HepG2 (cell line): ENCODE measurements around the gene SPI1. TPM values are rescaled to one million over a fixed set of nuclear protein-coding genes. Genes with fewer than 3 reads are reported as not detected.

Source experiments
- ATAC-seq: fragments of 200-7000 bp; cut with Tn5 transposase; 3 replicates; pipeline ENCODE4 v1.9.1; 2020; ENCODE audit warnings: mild to moderate bottlenecking, moderate library complexity
- BruUV-seq: library from RNA; stranded (reverse); fragments of 400-500 nt; replicated peaks from 2 replicates; lab custom pipeline; 2021; lab: Mats Ljungman, UMichigan
- CTCF ChIA-PET: fragments of 300-600 bp; formaldehyde crosslinking; extraction: SDS; loops from one replicate; lab custom pipeline; 2021; ENCODE audit warnings: low total read pairs, inconsistent platforms, low intra/inter-chr PET ratio; lab: Yijun Ruan, JAX
- POLR2A ChIA-PET: fragments of 350-600 bp; sonication (Branson Sonifier 250); formaldehyde crosslinking; loops from one replicate; lab custom pipeline; 2020; ENCODE audit warnings: antibody characterized with exemption, inconsistent platforms; lab: Yijun Ruan, JAX
- DNase-seq: peaks from one replicate; pipeline ENCODE4 v3.0.0-alpha.2; 2015; ENCODE audit warnings: low spot score
- FAIRE-seq: peaks from 3 replicates; lab custom pipeline; 2011; peaks lifted over from hg19 to GRCh38; lab: Jason Lieb, UNC
- H2AFZ ChIP-seq: one replicate; pipeline ENCODE4 v1.6.1; 2011; ENCODE audit warnings: low read length, inconsistent platforms
- H3K27ac ChIP-seq: fragments of 300-600 bp; 3 replicates; pipeline ENCODE4 v1.8.0; 2011; ENCODE audit warnings: mixed run types, mild to moderate bottlenecking, mixed read lengths, low read length, inconsistent platforms; ENCODE audit not compliant: insufficient read depth; ENCODE audit errors: extremely low read length
- H3K27me3 ChIP-seq, 2 experiments: fragments of 200-600 bp in 1 of 2; 2 replicates in 1 of 2; 3 replicates in 1 of 2; pipeline versions ENCODE4 v1.6.0 to v1.8.0; 2011; ENCODE audit warnings: low read length in 2 of 2, mild to moderate bottlenecking in 2 of 2, moderate library complexity in 2 of 2, inconsistent platforms in 1 of 2; ENCODE audit not compliant: insufficient read depth in 2 of 2, control insufficient read depth in 1 of 2
- H3K36me3 ChIP-seq, 2 experiments: fragments of 200-600 bp in 1 of 2; replicated peaks in 1 of 2; 2 replicates in 1 of 2; 3 replicates in 1 of 2; pipeline versions ENCODE4 v1.5.1 to v1.8.0; 2011; ENCODE audit warnings: low read length in 2 of 2, inconsistent platforms in 1 of 2; ENCODE audit not compliant: insufficient read depth in 2 of 2, control insufficient read depth in 1 of 2
- H3K4me1 ChIP-seq: 2 replicates; pipeline ENCODE4 v1.5.1; 2012; ENCODE audit warnings: low read length, inconsistent platforms; ENCODE audit not compliant: insufficient read depth
- H3K4me2 ChIP-seq: 2 replicates; pipeline ENCODE4 v1.6.0; 2011; ENCODE audit warnings: low read depth, low read length, inconsistent platforms
- H3K4me3 ChIP-seq, 3 experiments: fragments of 200-600 bp in 1 of 3; sonication (generic), shearing (Covaris generic) in 1 of 3; replicated peaks in 1 of 3; 2 replicates each; pipeline ENCODE4 v1.5.1; 2011 to 2016; ENCODE audit warnings: low read length in 3 of 3, inconsistent platforms in 2 of 3, low read depth in 2 of 3, mild to moderate bottlenecking in 2 of 3, control low read depth in 1 of 3, mixed read lengths in 1 of 3; ENCODE audit not compliant: insufficient read depth in 1 of 3
- H3K79me2 ChIP-seq: one replicate; pipeline ENCODE4 v1.6.1; 2011; ENCODE audit warnings: low read length, inconsistent platforms; ENCODE audit not compliant: insufficient read depth
- H3K9ac ChIP-seq: 2 replicates; pipeline ENCODE4 v1.6.0; 2011; ENCODE audit warnings: mild to moderate bottlenecking, low read depth, low read length, inconsistent platforms; ENCODE audit not compliant: insufficient read depth
- H3K9me3 ChIP-seq: 2 replicates; pipeline ENCODE4 v1.5.1; 2012; ENCODE audit warnings: mild to moderate bottlenecking, low read length
- H4K20me1 ChIP-seq: 2 replicates; pipeline ENCODE4 v1.6.0; 2011; ENCODE audit warnings: inconsistent platforms, mild to moderate bottlenecking, low read length, moderate library complexity; ENCODE audit not compliant: insufficient read depth
- CEBPB ChIP-seq: IDR thresholded peaks from 2 replicates; pipeline ENCODE4 v1.6.1; 2011; ENCODE audit warnings: low read depth, low read length, improper control_type of control experiment, borderline replicate concordance
- GATAD1 ChIP-seq: IDR thresholded peaks from 2 replicates; pipeline ENCODE4 v1.6.1; 2016; ENCODE audit warnings: missing genetic modification reagents, missing compliant biosample characterization
- GFI1 ChIP-seq: sonication (generic); formaldehyde crosslinking; IDR thresholded peaks from 2 replicates; pipeline ENCODE4 v1.5.0; 2020; ENCODE audit warnings: missing genetic modification reagents, mild to moderate bottlenecking, borderline replicate concordance
- GLI4 ChIP-seq: sonication (generic); formaldehyde crosslinking; IDR thresholded peaks from 2 replicates; pipeline ENCODE4 v1.5.1; 2020; ENCODE audit warnings: missing genetic modification reagents, mild to moderate bottlenecking, moderate library complexity, borderline replicate concordance
- GZF1 ChIP-seq: sonication (generic); formaldehyde crosslinking; IDR thresholded peaks from 2 replicates; pipeline ENCODE4 v1.5.1; 2020; ENCODE audit warnings: mild to moderate bottlenecking, missing genetic modification reagents
- KLF13 ChIP-seq: sonication (generic); formaldehyde crosslinking; IDR thresholded peaks from 2 replicates; pipeline ENCODE4 v1.4.0; 2020; ENCODE audit warnings: mild to moderate bottlenecking, missing genetic modification reagents
- KLF16 ChIP-seq, 2 experiments: sonication (generic) in 1 of 2; formaldehyde crosslinking in 1 of 2; IDR thresholded peaks; 2 replicates each; pipeline versions ENCODE4 v1.6.1 to v1.8.0; 2016 to 2023; ENCODE audit warnings: missing genetic modification reagents in 2 of 2, missing compliant biosample characterization in 1 of 2
- MAF1 ChIP-seq: sonication (generic); formaldehyde crosslinking; IDR thresholded peaks from 2 replicates; pipeline ENCODE4 v1.5.0; 2020; ENCODE audit warnings: missing genetic modification reagents, borderline replicate concordance
- NR2C2 ChIP-seq: sonication (generic); formaldehyde crosslinking; IDR thresholded peaks from 2 replicates; pipeline ENCODE4 v1.4.0; 2020; ENCODE audit warnings: missing genetic modification reagents, mild to moderate bottlenecking, moderate library complexity, borderline replicate concordance
- TAF1 ChIP-seq: sonication (generic); formaldehyde crosslinking; IDR thresholded peaks from 2 replicates; pipeline ENCODE4 v1.4.0; 2020; ENCODE audit warnings: missing genetic modification reagents
- ZMAT5 ChIP-seq: sonication (generic); formaldehyde crosslinking; IDR thresholded peaks from 2 replicates; pipeline ENCODE4 v1.5.0; 2020; ENCODE audit warnings: mild to moderate bottlenecking, low read depth, missing genetic modification reagents, borderline replicate concordance
- ZNF18 ChIP-seq: sonication (generic); formaldehyde crosslinking; IDR thresholded peaks from 2 replicates; pipeline ENCODE4 v1.8.0; 2022; ENCODE audit warnings: mild to moderate bottlenecking, missing genetic modification reagents; ENCODE audit not compliant: insufficient replicate concordance
- ZNF24 ChIP-seq: fragments of 450-650 bp; IDR thresholded peaks from 2 replicates; pipeline ENCODE4 v1.6.1; 2017; ENCODE audit warnings: antibody characterized with exemption, mild to moderate bottlenecking
- ZNF280B ChIP-seq: sonication (generic); formaldehyde crosslinking; IDR thresholded peaks from 2 replicates; pipeline ENCODE4 v1.5.0; 2020; ENCODE audit warnings: missing genetic modification reagents, mild to moderate bottlenecking, borderline replicate concordance
- ZNF446 ChIP-seq: sonication (generic); formaldehyde crosslinking; IDR thresholded peaks from 2 replicates; pipeline ENCODE4 v1.5.0; 2020; ENCODE audit warnings: mild to moderate bottlenecking, missing genetic modification reagents
- WGBS: methylation state at CpG from one replicate; pipeline ENCODE4 v1.1.6; 2017; ENCODE audit warnings: low lambda C conversion rate; 5-methylcytosine and 5-hydroxymethylcytosine counted together
- in situ Hi-C: cut with HindIII; loops from 2 replicates; pipeline ENCODE4 v1.10.0; 2017; ENCODE audit warnings: low pct_unique_long_range_greater_than_20kb; ENCODE audit not compliant: extremely low pct_ligation_motif_present
- intact Hi-C: fragments of 100-400 bp; cut with micrococcal nuclease; formaldehyde crosslinking; loops from one replicate; pipeline ENCODE4 v1.10.0; 2022; ENCODE audit not compliant: unreplicated experiment
- polyA plus RNA-seq, 8 experiments: library from polyadenylated mRNA; depleted of rRNA in 3 of 8; stranded (reverse) in 7 of 8; unstranded in 1 of 8; fragments of >200 nt; fragmentation: Illumina TruSeq in 4 of 8; extraction: Trizol in 4 of 8; gene quantifications; 2 replicates each; pipeline versions ENCODE4 v1.2.1 to v1.2.3, GENCODE V29; 2011 to 2016; ENCODE audit warnings: low read depth in 4 of 8, missing spikeins in 1 of 8, mixed read lengths in 1 of 8; ENCODE audit not compliant: insufficient read depth in 1 of 8
- total RNA-seq, 5 experiments: library from RNA; depleted of rRNA; stranded (reverse); fragments of >200 nt; fragmentation: Illumina TruSeq; extraction: Trizol; gene quantifications; 2 replicates each; pipeline ENCODE4 v1.2.3, GENCODE V29; 2016; ENCODE audit warnings: low read depth in 1 of 5
- TF ChIP-seq, protein P1 (sequence below): sonication (generic); formaldehyde crosslinking; IDR thresholded peaks from 2 replicates; pipeline ENCODE4 v1.5.1; 2020; ENCODE audit warnings: missing genetic modification reagents, mild to moderate bottlenecking, borderline replicate concordance

SPI1 gene
- total and polyA plus RNA-seq, 2 of the 13 experiments (the other 11 are each of a cell fraction or from before 2014, with no cell fraction given): not detected

DNA sequence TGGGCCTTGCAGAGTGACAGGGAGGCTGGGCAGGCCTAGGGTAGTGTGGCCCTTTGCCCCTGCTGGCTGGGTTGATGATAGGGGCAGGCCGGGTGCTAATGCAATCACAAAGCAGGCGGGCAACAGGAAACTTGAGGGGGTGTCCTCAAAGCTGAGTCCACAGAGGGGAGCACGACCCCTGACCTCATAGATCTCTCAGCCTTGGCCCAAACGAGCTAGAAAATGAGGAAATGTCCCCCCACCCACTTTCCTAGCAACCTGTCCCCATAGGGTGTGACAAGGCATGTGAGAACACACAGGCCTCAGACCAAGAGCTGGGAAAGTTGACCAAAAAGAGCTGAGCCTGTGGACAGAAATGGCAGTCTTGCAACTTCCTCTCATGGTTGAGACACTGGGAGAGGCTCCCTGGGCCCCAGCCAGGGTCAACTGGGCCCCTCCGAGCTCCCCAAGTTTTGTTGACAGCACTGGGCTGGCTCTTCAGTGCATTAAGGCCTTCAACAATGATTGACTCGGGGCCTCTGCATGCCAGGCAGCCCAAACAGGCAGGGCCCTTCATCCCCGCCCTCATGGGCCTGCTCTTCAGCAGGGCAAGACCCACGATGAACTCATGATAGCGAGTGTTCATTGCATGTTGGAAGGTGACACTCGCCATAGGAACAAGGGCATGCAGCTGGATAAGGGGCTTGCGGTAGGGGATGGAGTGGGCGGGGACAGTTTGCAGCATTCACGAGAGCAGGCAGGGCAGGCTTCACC is 9.8 kb upstream of the SPI1 start (continued):
- TF ChIP-seq, protein P1, sequence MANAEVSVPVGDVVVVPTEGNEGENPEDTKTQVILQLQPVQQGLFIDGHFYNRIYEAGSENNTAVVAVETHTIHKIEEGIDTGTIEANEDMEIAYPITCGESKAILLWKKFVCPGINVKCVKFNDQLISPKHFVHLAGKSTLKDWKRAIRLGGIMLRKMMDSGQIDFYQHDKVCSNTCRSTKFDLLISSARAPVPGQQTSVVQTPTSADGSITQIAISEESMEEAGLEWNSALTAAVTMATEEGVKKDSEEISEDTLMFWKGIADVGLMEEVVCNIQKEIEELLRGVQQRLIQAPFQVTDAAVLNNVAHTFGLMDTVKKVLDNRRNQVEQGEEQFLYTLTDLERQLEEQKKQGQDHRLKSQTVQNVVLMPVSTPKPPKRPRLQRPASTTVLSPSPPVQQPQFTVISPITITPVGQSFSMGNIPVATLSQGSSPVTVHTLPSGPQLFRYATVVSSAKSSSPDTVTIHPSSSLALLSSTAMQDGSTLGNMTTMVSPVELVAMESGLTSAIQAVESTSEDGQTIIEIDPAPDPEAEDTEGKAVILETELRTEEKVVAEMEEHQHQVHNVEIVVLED: no peak
- TF ChIP-seq NR2C2 (CRISPR knock-in tag) (0 out of 2 replicates have a peak, but pooled peaks have one; percentile 21), ZMAT5 (CRISPR knock-in tag) (no peak), KLF13 (CRISPR knock-in tag) (no peak), MAF1 (CRISPR knock-in tag) (no peak), CEBPB (no peak)

GRCh38 chr11:47384498-47384897 is 6.2 kb upstream of the SPI1 start:
- no peak for ATAC-seq
- no TSS peak for BruUV-seq

More at GRCh38 chr11:47384498-47384897, 6.2 kb upstream of the SPI1 start:
- POLR2A ChIA-PET: no interaction called here
- FAIRE-seq: no peak
- peaks cover 0 to 9% of the 10 kb centered on the region in 2 experiments; a peak in 2 of 5 replicates for H3K27me3 ChIP-seq
- H3K4me1 ChIP-seq: peaks cover 16% of the 10 kb centered on the region
- H3K9me3 ChIP-seq: no peaks in the 10 kb centered on the region
- TF ChIP-seq GLI4 (CRISPR knock-in tag) (no peak), ZNF446 (CRISPR knock-in tag) (no peak), GZF1 (CRISPR knock-in tag) (no peak), ZNF18 (CRISPR knock-in tag) (no peak), ZNF280B (CRISPR knock-in tag) (no peak), NR2C2 (CRISPR knock-in tag) (no peak), TAF1 (CRISPR knock-in tag) (no peak), KLF16 (CRISPR knock-in tag; IDR thresholded peaks at IDR 0.05) (no peak), ZNF24 (no peak), GATAD1 (CRISPR knock-in tag) (no peak), GFI1 (CRISPR knock-in tag) (no peak)
- no peak overlapping the region for H3K4me3 ChIP-seq
- H3K79me2 ChIP-seq: no peaks in the 10 kb centered on the region
- H3K27ac ChIP-seq: no peak overlapping the region
- no peak overlapping the region for H2AFZ ChIP-seq
- H4K20me1 ChIP-seq: no peaks in the 10 kb centered on the region
- H3K4me2 ChIP-seq: no peak overlapping the region
- H3K36me3 ChIP-seq: no peaks in the 10 kb centered on the region
- no peak for DNase-seq
- 58% methylated on average over 4 of the region's 4 CpGs for WGBS
- in situ Hi-C loops (no loop called here), intact Hi-C loops (no loop called here)
- no peak overlapping the region for H3K9ac ChIP-seq
- CTCF ChIA-PET: no interaction called here
